GM18519 (cell line): ENCODE results near the gene BTG4.

ENCODE experiments used
- ATAC-seq: cut with Tn5 transposase; IDR thresholded peaks from one replicate; pipeline ENCODE4 v1.9.1; 2021; ENCODE audit warnings: mild to moderate bottlenecking, moderate library complexity; ENCODE audit not compliant: unreplicated experiment, low FRiP score

BTG4 gene

GRCh38 chr11:111538407-111539114, 26.4 kb upstream of the BTG4 start:
- no peak for ATAC-seq

GRCh38 chr11:111537336-111537860, 25.2 kb upstream of the BTG4 start:
- ATAC-seq: no peak

GRCh38 chr11:111535281-111535680, 23.1 kb upstream of the BTG4 start:
- ATAC-seq: no peak

- ATAC-seq: no peak
Measured at GRCh38 chr11:111532365-111532709, 20.2 kb upstream of the BTG4 start.

- ATAC-seq: peak; percentile 71
Measured at GRCh38 chr11:111531687-111532364, 19.6 kb upstream of the BTG4 start.

GRCh38 chr11:111531136-111531535, 18.9 kb upstream of the BTG4 start:
- no peak for ATAC-seq

- no peak for ATAC-seq
Measured at GRCh38 chr11:111530091-111530490, 17.9 kb upstream of the BTG4 start.

- ATAC-seq: no peak
Measured at GRCh38 chr11:111528557-111528956, 16.4 kb upstream of the BTG4 start.

GRCh38 chr11:111527279-111527678, 15.1 kb upstream of the BTG4 start:
- ATAC-seq: no peak

- ATAC-seq: no peak
Measured at GRCh38 chr11:111526501-111526900, 14.3 kb upstream of the BTG4 start.

GRCh38 chr11:111525456-111525855, 13.3 kb upstream of the BTG4 start:
- no peak for ATAC-seq

GRCh38 chr11:111524056-111524455, 11.9 kb upstream of the BTG4 start:
- ATAC-seq: no peak

GRCh38 chr11:111523343-111523742, 11.2 kb upstream of the BTG4 start:
- ATAC-seq: no peak

- no peak for ATAC-seq
Measured at GRCh38 chr11:111522426-111522825, 10.2 kb upstream of the BTG4 start.

- ATAC-seq: no peak
Measured at GRCh38 chr11:111521135-111521534, 8.9 kb upstream of the BTG4 start.

GRCh38 chr11:111520560-111520959, 8.4 kb upstream of the BTG4 start:
- ATAC-seq: no peak

- ATAC-seq: no peak
Measured at GRCh38 chr11:111518668-111519067, 6.5 kb upstream of the BTG4 start.

GRCh38 chr11:111515591-111515990, 3.4 kb upstream of the BTG4 start:
- no peak for ATAC-seq

GRCh38 chr11:111514216-111515031, 2.2 kb upstream of the BTG4 start, which contains the start of gene HOATZ:
HOATZ (plus strand) TSS chr11:111514778; CDS start chr11:111514785, 7 bp downstream.
- ATAC-seq: no peak

GRCh38 chr11:111513240-111513605, 1.0 kb upstream of the BTG4 start:
- no peak for ATAC-seq

GRCh38 chr11:111510311-111510710, 1.9 kb downstream of the BTG4 start:
- no peak for ATAC-seq
